ENCODE measurements around the gene SSC5D. TPM values are rescaled to one million over a fixed set of nuclear protein-coding genes. Genes with fewer than 3 reads are reported as not detected.

The SSC5D gene
- total and polyA plus RNA-seq, 9 of the 15 experiments (the other 6 are each of a cell fraction or from before 2014, with no cell fraction given), result 0.04 to 0.71 (median 0.14) TPM; not detected in 2

DNA sequence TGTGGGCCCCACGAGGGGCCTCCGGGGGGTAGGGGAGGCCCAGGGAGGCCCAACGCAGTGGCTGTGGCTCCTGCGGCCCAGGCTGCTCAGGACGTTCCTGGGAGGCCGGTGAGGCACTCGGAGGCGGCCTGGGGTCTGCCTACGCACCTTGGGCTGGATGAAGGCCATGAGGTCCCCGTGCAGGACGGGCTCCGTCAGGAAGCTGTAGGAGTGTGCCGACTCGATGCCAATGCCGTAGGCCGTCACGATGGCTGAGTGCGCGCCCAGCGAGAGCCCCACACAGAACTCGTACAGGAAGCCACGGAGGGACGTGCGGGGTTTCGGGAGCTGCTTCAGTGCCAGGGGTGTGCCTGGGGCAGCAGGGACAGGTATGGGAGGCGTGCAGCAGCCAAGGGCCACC, 42.8 kb downstream of the SSC5D start:
- no peaks in the 10 kb centered on the region for H3K79me2 ChIP-seq (ENCODE audit: control insufficient read depth, insufficient read depth, low read length)
- intact Hi-C loops (cut with micrococcal nuclease) (no loop called here), in situ Hi-C loops (cut with MboI) (no loop called here)
- H3K27me3 ChIP-seq (ENCODE audit: control insufficient read depth in 2 of 2, insufficient read depth in 2 of 2, low read length in 2 of 2), result no peaks in the 10 kb centered on the region; a peak in 1 of 5 replicates
- no TSS peak for BruUV-seq (replicated peaks)
- no peak for DNase-seq (ENCODE audit: extremely low read depth in 1 of 4, low spot score in 3 of 4)
- ATAC-seq, result no peak
- H3K36me3 ChIP-seq (ENCODE audit: control insufficient read depth, insufficient read depth, low read length), result no peaks in the 10 kb centered on the region
- no peak overlapping the region for H3K27ac ChIP-seq (ENCODE audit: extremely low read depth, low read depth, low read length)
- H3K9me1 ChIP-seq (ENCODE audit: control insufficient read depth, insufficient read depth, low read length), result no peaks in the 10 kb centered on the region
- H3K4me3 ChIP-seq, result no peak overlapping the region
- H3K4me1 ChIP-seq (replicated peaks in 1 of 2; ENCODE audit: control insufficient read depth in 2 of 2, insufficient read depth in 2 of 2, low read length in 2 of 2), result peaks cover 0 to 34% of the 10 kb centered on the region in 2 experiments; a peak in 3 of 5 replicates
- POLR2A ChIA-PET, result interaction anchor here (0.5 kb wide), 1 partner anchor 27 kb away, joined by 3 read pairs; no protein-coding TSS in a partner anchor
- peak overlapping the region in 1 of 2 experiments; percentile 64; a peak in 2 of 4 replicates for H3K9ac ChIP-seq (ENCODE audit: insufficient read depth in 1 of 2, low read depth in 2 of 2, low read length in 2 of 2)
- CTCF ChIA-PET (ENCODE audit: low intra/inter-chr PET ratio), result no interaction called here
- H4K20me1 ChIP-seq (replicated peaks; ENCODE audit: control insufficient read depth, insufficient read depth, low read length), result no peaks in the 10 kb centered on the region
- H3K4me2 ChIP-seq (ENCODE audit: insufficient read depth, low read length), result no peak overlapping the region
- peaks cover 12% of the 10 kb centered on the region for H3K9me3 ChIP-seq (replicated peaks; ENCODE audit: control insufficient read depth, insufficient read depth, low read depth, low read length)
- no peak overlapping the region for H2AFZ ChIP-seq (ENCODE audit: low read depth, low read length)
- WGBS (ENCODE audit: insufficient coverage, low coverage, missing lambda C conversion rate), result 71% methylated on average over 26 of the region's 26 CpGs
- TF ChIP-seq, protein P1, sequence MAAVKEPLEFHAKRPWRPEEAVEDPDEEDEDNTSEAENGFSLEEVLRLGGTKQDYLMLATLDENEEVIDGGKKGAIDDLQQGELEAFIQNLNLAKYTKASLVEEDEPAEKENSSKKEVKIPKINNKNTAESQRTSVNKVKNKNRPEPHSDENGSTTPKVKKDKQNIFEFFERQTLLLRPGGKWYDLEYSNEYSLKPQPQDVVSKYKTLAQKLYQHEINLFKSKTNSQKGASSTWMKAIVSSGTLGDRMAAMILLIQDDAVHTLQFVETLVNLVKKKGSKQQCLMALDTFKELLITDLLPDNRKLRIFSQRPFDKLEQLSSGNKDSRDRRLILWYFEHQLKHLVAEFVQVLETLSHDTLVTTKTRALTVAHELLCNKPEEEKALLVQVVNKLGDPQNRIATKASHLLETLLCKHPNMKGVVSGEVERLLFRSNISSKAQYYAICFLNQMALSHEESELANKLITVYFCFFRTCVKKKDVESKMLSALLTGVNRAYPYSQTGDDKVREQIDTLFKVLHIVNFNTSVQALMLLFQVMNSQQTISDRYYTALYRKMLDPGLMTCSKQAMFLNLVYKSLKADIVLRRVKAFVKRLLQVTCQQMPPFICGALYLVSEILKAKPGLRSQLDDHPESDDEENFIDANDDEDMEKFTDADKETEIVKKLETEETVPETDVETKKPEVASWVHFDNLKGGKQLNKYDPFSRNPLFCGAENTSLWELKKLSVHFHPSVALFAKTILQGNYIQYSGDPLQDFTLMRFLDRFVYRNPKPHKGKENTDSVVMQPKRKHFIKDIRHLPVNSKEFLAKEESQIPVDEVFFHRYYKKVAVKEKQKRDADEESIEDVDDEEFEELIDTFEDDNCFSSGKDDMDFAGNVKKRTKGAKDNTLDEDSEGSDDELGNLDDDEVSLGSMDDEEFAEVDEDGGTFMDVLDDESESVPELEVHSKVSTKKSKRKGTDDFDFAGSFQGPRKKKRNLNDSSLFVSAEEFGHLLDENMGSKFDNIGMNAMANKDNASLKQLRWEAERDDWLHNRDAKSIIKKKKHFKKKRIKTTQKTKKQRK (IDR thresholded peaks at IDR 0.05; ENCODE audit: borderline replicate concordance, low read depth, low read length), result no peak
- no peak for TF ChIP-seq TAL1 (IDR thresholded peaks at IDR 0.05)
- TF ChIP-seq, protein P2, sequence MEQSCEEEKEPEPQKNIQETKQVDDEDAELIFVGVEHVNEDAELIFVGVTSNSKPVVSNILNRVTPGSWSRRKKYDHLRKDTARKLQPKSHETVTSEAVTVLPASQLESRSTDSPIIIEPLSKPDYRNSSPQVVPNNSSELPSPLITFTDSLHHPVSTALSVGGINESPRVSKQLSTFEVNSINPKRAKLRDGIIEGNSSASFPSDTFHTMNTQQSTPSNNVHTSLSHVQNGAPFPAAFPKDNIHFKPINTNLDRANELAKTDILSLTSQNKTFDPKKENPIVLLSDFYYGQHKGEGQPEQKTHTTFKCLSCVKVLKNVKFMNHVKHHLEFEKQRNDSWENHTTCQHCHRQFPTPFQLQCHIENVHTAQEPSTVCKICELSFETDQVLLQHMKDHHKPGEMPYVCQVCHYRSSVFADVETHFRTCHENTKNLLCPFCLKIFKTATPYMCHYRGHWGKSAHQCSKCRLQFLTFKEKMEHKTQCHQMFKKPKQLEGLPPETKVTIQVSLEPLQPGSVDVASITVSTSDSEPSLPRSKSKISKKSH (CRISPR knock-in tag; IDR thresholded peaks at IDR 0.05), result no peak
- no peak for TF ChIP-seq ARID2 (IDR thresholded peaks at IDR 0.05)
- FAIRE-seq, result no peak
